LNCAP (cell line): ENCODE data around the gene COL23A1.

Experiments used
- TF ChIP-seq, protein P1 (sequence below): fragments of 450-650 bp; IDR thresholded peaks from 2 replicates; pipeline ENCODE4 v1.5.1; 2017; ENCODE audit warnings: mild to moderate bottlenecking

COL23A1 gene

DNA sequence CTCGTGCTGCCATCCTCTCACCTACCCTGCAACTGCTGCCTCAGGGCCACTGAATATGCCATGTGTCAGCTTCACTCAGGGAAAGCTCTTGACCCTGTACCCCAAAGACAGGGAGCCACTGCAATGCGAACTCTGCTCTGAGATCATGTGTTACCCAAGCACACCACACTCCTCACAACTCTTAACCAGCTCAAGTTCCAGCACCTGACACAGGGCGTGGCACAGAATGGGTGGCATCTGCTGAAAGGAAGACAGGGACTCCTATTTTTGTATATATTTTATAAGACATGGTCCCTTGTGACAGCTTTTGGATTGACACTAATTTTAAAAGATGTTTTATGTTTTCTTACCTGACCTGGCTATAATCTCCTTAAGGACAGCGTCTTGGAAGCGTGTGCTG, 368.3 kb downstream of the COL23A1 start:
- TF ChIP-seq, protein P1, sequence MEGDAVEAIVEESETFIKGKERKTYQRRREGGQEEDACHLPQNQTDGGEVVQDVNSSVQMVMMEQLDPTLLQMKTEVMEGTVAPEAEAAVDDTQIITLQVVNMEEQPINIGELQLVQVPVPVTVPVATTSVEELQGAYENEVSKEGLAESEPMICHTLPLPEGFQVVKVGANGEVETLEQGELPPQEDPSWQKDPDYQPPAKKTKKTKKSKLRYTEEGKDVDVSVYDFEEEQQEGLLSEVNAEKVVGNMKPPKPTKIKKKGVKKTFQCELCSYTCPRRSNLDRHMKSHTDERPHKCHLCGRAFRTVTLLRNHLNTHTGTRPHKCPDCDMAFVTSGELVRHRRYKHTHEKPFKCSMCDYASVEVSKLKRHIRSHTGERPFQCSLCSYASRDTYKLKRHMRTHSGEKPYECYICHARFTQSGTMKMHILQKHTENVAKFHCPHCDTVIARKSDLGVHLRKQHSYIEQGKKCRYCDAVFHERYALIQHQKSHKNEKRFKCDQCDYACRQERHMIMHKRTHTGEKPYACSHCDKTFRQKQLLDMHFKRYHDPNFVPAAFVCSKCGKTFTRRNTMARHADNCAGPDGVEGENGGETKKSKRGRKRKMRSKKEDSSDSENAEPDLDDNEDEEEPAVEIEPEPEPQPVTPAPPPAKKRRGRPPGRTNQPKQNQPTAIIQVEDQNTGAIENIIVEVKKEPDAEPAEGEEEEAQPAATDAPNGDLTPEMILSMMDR, result no peak

DNA sequence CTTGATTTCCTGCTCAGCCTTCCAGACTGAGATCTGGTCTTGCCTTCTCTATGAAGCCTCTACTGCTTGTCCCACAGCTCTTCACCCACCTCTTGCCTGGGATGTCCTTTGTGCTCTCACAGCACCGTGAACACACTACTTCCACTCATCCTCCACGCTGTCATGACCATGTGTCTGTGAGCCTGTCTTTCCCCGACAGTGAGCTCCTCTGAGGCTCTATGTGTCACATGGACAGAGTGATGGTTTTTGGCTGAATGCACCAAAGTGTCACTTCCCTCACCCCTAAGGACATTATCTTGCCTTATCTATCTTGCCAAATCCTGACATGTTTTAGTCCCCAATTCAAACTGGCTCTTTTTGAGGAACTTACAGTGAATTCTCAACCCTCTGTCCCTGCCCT, 368.9 kb downstream of the COL23A1 start:
- TF ChIP-seq, protein P1, result no peak

DNA sequence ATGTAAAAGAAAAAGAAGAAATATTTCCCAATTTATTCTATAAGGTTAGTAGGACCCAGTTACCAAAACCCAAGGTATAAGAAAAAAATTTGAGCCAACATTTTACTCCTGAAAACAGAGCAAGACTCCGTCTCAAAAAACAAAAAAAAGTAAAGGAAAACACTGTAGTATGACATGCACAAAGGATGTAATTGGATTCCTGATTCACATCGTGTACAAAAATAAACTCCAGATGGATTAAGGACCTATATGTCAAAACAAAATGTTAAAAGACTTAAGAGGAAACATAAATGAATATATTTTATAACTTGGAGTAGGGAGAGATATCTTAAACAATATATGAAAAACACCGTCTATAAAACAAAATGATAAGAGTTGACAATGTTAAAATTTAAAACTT, 371.4 kb downstream of the COL23A1 start:
- TF ChIP-seq, protein P1, result no peak

DNA sequence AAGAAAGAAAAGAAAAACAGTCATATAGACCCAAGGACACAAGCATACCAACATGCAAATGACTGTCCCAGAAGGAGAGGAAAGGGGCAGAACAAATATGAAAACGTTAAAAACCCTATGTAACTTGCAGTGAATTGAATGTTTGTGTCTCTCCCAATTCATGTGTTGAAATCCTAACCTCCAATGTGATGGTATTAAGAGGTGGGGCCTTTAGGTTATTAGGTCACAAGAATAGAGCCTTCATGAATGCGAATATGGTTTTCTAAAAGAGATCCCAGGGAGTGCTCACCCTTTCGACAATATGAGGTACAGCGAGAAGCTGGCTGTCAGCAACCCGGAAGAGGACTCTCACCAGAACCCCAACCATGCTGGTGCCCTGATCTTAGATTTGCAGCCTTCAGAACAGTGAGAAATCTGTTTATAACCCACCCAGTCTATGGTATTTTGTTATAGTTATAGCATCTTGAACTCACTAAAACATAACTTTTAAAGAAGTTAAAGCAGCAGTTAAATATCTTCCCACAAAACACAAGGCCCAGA, 371.9 kb downstream of the COL23A1 start:
- TF ChIP-seq, protein P1, result no peak

DNA sequence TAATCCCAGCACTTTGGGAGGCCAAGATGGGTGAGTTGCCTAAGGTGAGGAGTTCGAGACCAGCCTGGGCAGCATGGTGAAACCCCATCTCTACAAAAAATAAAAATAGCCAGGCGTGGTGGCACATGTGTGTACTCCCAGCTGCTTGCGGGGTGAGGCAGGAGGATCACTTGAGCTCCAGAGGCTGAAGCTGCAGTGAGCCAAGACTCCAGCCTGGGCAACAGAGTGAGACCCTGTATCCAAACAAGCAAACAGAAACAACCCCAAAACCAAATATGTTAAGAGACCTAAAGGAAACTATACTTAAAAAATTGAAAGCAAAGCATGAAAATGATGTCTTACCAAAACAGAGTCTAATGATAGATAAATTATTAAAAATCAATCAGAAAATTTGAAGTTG, 373.4 kb downstream of the COL23A1 start:
- TF ChIP-seq, protein P1, result no peak

DNA sequence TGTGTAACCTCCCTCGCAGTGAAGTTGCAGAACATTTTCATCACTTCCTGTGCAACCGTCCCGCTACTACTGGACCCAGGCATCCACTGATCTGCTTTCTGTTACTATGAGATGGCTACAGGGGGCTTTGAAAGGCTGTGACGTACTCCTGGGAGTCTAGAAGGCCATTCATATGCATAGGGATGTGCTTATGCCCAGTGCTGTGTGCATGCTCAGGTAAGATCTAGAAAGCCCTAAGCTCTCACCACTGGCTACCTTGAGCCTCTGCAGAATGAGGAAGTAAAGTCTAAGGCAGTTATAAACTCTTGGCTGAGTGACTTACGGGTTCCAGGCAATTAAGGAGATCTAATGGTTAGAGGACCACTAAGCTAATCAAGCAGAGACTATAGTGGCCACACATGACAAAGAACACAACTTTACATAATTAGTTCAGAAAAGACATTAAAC, 374.1 kb downstream of the COL23A1 start:
- TF ChIP-seq, protein P1, result no peak

DNA sequence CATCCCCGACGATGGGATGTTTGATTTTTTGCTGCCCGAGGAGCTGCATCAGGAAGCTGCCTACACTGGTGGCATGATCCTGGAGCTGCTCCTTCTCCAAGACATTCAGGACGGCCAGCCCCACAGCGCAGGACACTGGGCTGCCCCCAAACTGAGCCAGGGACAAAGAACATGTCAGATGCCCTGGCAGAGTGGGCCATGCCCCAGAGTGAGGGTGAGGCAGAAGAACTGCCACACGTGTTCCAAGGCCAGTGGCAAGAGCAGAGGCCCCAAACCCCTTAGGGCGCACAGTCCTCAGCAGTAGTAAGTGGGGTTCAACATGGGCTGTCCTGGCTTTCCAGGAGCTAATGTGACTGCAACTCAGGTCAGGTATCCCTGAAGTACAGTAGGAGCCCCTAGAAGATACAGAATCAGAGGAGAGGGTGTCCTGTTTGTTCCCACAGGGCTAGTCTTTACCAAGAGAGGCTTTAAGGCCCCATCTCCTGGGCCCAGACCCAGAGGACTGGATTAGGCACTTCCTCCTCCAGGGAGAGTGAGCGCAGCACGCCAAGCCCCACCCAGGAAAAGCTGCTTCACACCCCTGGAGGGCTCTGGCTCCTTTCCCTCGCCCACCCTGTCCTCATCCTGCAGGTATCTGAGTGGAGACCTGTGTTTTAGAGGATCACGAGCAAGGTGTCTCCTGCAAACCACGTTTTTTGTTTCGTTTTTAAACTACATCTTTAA, 374.8 kb downstream of the COL23A1 start:
- TF ChIP-seq, protein P1, result no peak
